ENCODE results near the gene GCSH.
A peak's percentile ranks its signal among the peaks of the same experiment; 100 is the strongest.

GCSH gene

GRCh38 chr16:81095953-81096714, at the start of gene GCSH:
TSS of gene GCSH (minus strand) at chr16:81096395. CDS start at chr16:81096278, 117 bp downstream.
- peak within 1 kb of the TSS; percentile 73 for H3K27ac ChIP-seq

GRCh38 chr16:81143921-81144471, 47.8 kb upstream of the GCSH start:
- no peak for TF ChIP-seq CTCF (conservative IDR thresholded peaks at IDR 0.05)
- H3K27ac ChIP-seq, result no peak overlapping the region

More at GRCh38 chr16:81095953-81096714, at the start of gene GCSH:
- no peak for TF ChIP-seq CTCF (conservative IDR thresholded peaks at IDR 0.05)

- no peak overlapping the region for H3K27ac ChIP-seq
- TF ChIP-seq CTCF (conservative IDR thresholded peaks at IDR 0.05), result no peak
Measured at GRCh38 chr16:81142864-81143263, 46.7 kb upstream of the GCSH start.

- no peak for TF ChIP-seq CTCF (conservative IDR thresholded peaks at IDR 0.05)
Measured at GRCh38 chr16:81140930-81141780, 45.0 kb upstream of the GCSH start.

GRCh38 chr16:81138831-81139557, 42.8 kb upstream of the GCSH start:
- TF ChIP-seq CTCF (conservative IDR thresholded peaks at IDR 0.05), result no peak
- H3K27ac ChIP-seq, result no peak overlapping the region

More at GRCh38 chr16:81140930-81141780, 45.0 kb upstream of the GCSH start:
- no peak overlapping the region for H3K27ac ChIP-seq

- H3K27ac ChIP-seq, result no peak overlapping the region
- TF ChIP-seq CTCF (conservative IDR thresholded peaks at IDR 0.05), result no peak
Measured at GRCh38 chr16:81137754-81138153, 41.6 kb upstream of the GCSH start.

All from VCaP (cell line).